ENCODE measurements around the gene ST3GAL2. TPM values are rescaled to one million over a fixed set of nuclear protein-coding genes. Genes with fewer than 3 reads are reported as not detected.

The ST3GAL2 gene
- total and polyA plus RNA-seq, 9 of the 15 experiments (the other 6 are each of a cell fraction or from before 2014, with no cell fraction given) = 1.5 to 108 (median 34.3) TPM

DNA sequence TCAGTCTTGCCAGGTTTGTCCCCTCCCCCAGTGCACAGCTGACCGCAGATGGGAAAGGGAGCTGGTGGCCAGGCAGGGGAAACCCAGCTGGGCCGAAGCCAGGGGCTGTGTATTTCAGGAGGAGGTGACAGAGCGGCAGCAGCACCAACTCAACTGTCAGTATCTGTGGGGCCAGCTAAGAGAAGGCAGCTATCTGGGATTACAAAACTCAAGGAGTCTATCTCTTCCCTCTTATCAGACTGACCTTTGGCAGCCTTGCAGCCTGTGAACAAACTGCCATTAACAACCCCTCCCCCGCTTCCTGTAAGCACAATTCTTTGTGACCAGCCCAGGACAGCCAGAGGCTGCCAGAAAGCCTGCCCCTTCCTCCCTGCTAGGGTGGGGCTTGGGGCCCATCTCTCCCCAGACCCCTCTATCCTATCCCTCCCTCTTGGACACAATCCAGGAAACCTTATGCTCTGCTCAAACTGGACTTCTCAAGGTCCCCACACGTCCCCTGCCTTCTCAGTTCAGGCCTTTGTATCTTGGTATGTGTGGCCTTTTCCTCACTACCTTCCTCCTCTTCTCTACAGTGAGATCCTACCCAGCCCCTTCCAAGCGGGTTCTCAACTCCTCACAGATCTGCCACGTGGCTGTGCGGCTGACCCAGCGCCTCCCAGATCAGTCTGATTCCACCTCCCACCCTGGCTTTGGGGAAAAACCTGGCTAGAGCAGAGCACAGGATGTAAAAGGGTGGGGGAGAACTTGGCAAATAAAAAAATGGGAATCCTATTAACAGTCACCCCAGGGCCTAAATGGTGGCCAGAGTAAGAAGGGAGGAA, 10.5 kb downstream of the ST3GAL2 start (continued):
- TF ChIP-seq, protein P1, sequence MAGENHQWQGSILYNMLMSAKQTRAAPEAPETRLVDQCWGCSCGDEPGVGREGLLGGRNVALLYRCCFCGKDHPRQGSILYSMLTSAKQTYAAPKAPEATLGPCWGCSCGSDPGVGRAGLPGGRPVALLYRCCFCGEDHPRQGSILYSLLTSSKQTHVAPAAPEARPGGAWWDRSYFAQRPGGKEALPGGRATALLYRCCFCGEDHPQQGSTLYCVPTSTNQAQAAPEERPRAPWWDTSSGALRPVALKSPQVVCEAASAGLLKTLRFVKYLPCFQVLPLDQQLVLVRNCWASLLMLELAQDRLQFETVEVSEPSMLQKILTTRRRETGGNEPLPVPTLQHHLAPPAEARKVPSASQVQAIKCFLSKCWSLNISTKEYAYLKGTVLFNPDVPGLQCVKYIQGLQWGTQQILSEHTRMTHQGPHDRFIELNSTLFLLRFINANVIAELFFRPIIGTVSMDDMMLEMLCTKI (IDR thresholded peaks at IDR 0.05; ENCODE audit: partially characterized antibody) = no peak
- 0 out of 2 replicates have a peak, but pooled peaks have one; percentile 58 for TF ChIP-seq HNRNPUL1 (IDR thresholded peaks at IDR 0.05; ENCODE audit: low read length)
- TF ChIP-seq CBX1 (IDR thresholded peaks at IDR 0.05; ENCODE audit: low read depth) = 0 out of 2 replicates have a peak, but pooled peaks have one; percentile 49
- TF ChIP-seq FOS (IDR thresholded peaks at IDR 0.05; ENCODE audit: extremely low read depth, insufficient read length) = no peak
- TF ChIP-seq, protein P2, sequence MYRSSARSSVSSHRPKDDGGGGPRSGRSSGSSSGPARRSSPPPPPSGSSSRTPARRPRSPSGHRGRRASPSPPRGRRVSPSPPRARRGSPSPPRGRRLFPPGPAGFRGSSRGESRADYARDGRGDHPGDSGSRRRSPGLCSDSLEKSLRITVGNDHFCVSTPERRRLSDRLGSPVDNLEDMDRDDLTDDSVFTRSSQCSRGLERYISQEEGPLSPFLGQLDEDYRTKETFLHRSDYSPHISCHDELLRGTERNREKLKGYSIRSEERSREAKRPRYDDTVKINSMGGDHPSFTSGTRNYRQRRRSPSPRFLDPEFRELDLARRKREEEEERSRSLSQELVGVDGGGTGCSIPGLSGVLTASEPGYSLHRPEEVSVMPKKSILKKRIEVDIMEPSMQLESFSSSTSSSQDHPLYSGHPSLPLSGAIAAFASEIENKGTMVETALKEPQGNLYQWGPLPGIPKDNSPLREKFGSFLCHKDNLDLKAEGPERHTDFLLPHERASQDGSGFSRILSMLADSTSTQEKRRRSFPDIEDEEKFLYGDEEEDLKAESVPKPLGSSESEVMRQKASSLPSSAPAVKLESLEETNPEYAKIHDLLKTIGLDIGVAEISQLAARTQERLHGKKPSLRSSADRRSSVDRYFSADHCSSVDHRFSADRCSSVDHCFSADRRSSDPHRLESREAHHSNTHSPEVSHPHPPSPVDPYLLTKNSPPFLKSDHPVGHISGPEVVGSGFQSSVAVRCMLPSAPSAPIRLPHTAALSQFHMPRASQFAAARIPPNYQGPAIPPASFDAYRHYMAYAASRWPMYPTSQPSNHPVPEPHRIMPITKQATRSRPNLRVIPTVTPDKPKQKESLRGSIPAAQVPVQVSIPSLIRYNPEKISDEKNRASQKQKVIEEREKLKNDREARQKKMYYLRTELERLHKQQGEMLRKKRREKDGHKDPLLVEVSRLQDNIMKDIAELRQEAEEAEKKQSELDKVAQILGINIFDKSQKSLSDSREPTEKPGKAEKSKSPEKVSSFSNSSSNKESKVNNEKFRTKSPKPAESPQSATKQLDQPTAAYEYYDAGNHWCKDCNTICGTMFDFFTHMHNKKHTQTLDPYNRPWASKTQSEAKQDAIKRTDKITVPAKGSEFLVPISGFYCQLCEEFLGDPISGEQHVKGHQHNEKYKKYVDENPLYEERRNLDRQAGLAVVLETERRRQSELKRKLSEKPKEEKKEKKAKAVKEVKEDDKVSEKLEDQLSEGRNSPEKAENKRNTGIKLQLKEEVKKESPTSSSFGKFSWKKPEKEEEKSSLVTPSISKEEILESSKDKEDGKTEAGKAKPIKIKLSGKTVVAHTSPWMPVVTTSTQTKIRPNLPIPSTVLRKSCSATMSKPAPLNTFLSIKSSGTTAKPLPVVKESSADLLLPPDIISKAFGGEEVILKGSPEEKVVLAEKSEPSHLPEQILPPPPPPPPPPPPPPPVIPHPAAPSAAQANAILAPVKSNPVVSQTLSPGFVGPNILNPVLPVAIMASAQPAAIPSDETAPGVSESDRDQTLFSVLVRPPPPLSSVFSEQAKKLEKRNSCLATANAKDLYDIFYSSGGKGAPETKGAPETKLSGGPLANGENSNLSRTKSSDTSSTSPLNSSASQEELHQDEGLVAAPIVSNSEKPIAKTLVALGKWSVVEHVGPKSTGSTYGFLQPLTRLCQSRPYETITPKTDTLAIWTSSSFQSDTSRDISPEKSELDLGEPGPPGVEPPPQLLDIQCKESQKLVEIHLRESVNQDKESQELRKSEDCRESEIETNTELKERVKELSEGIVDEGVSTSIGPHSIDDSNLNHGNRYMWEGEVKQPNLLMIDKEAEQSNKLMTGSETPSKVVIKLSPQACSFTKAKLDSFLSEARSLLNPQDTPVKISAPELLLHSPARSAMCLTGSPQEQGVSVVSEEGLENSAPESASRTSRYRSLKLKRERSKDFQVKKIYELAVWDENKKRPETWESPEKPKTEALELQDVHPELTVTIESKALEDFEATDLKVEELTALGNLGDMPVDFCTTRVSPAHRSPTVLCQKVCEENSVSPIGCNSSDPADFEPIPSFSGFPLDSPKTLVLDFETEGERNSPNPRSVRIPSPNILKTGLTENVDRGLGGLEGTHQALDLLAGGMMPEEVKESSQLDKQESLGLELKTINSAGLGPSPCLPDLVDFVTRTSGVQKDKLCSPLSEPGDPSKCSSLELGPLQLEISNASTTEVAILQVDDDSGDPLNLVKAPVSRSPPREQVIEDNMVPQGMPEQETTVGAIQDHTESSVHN (IDR thresholded peaks at IDR 0.05; ENCODE audit: borderline replicate concordance in 1 of 2, low read depth in 1 of 2) = peak in 1 of 2 experiments; percentile 100; a peak in 2 of 4 replicates
- TF ChIP-seq TCFL5 (CRISPR knock-in tag; conservative IDR thresholded peaks at IDR 0.05) = no peak
- TF ChIP-seq, protein P3, sequence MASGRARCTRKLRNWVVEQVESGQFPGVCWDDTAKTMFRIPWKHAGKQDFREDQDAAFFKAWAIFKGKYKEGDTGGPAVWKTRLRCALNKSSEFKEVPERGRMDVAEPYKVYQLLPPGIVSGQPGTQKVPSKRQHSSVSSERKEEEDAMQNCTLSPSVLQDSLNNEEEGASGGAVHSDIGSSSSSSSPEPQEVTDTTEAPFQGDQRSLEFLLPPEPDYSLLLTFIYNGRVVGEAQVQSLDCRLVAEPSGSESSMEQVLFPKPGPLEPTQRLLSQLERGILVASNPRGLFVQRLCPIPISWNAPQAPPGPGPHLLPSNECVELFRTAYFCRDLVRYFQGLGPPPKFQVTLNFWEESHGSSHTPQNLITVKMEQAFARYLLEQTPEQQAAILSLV (tag; IDR thresholded peaks at IDR 0.05) = 0 out of 2 replicates have a peak, but pooled peaks have one; percentile 3
- peak; percentile 100 for TF ChIP-seq NCOR1 (IDR thresholded peaks at IDR 0.05)
- peak; percentile 92; the same call in 1 of the 2 replicates for TF ChIP-seq ZNF197 (CRISPR knock-in tag; IDR thresholded peaks at IDR 0.05; ENCODE audit: low read depth)
- peak; percentile 96 for TF ChIP-seq FOXM1 (IDR thresholded peaks at IDR 0.05; ENCODE audit: low read depth)
- peak; percentile 61; the same call in 1 of the 2 replicates for TF ChIP-seq FOXM1 (CRISPR knock-in tag; IDR thresholded peaks at IDR 0.05; ENCODE audit: low read depth)
- peak; percentile 91 for TF ChIP-seq XRCC5 (IDR thresholded peaks at IDR 0.05; ENCODE audit: low read depth, low read length)
- peak; percentile 31; the same call in 1 of the 2 replicates for TF ChIP-seq RAD51 (IDR thresholded peaks at IDR 0.05; ENCODE audit: borderline replicate concordance, low read depth)
- peak; percentile 100 for TF ChIP-seq CBFA2T3 (IDR thresholded peaks at IDR 0.05)
- TF ChIP-seq, protein P4, sequence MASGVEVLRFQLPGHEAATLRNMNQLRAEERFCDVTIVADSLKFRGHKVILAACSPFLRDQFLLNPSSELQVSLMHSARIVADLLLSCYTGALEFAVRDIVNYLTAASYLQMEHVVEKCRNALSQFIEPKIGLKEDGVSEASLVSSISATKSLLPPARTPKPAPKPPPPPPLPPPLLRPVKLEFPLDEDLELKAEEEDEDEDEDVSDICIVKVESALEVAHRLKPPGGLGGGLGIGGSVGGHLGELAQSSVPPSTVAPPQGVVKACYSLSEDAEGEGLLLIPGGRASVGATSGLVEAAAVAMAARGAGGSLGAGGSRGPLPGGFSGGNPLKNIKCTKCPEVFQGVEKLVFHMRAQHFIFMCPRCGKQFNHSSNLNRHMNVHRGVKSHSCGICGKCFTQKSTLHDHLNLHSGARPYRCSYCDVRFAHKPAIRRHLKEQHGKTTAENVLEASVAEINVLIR (CRISPR knock-in tag; IDR thresholded peaks at IDR 0.05) = 0 out of 2 replicates have a peak, but pooled peaks have one; percentile 37

All from K562 (cell line).